ENCODE data around the gene ANO10. TPM values are rescaled to one million over a fixed set of nuclear protein-coding genes. Genes with fewer than 3 reads are reported as not detected.

Gene ANO10
- total RNA-seq, 1 experiment from 2014 or later: 15.0 TPM

DNA sequence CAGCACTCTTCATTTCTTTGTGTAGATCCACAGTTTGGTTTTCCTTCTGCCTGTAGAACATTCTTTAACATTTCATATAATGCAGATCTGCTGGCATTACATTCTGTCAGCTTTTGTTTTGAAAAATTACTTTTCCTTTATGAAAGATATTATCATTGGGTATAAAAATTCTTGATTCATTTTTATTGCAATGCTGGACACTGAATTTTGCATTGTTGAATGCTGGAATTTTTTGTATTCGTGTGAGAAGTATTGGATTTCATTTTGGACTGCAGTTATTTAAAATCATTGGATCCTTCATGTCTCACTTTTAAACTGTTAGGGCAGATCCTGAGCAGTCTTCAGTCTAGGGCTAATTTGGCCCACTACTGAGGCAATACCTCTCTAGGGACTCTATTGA is 268.4 kb downstream of the ANO10 start:
- TF ChIP-seq, protein P1, sequence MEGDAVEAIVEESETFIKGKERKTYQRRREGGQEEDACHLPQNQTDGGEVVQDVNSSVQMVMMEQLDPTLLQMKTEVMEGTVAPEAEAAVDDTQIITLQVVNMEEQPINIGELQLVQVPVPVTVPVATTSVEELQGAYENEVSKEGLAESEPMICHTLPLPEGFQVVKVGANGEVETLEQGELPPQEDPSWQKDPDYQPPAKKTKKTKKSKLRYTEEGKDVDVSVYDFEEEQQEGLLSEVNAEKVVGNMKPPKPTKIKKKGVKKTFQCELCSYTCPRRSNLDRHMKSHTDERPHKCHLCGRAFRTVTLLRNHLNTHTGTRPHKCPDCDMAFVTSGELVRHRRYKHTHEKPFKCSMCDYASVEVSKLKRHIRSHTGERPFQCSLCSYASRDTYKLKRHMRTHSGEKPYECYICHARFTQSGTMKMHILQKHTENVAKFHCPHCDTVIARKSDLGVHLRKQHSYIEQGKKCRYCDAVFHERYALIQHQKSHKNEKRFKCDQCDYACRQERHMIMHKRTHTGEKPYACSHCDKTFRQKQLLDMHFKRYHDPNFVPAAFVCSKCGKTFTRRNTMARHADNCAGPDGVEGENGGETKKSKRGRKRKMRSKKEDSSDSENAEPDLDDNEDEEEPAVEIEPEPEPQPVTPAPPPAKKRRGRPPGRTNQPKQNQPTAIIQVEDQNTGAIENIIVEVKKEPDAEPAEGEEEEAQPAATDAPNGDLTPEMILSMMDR (IDR thresholded peaks at IDR 0.05; ENCODE audit: unreplicated experiment): no peak
- ChIA-PET POLR2A (interaction anchor here (0.7 to 1.7 kb wide), 3 partner anchors 9 to 50 kb away, joined by 3 to 4 read pairs (median 3); no protein-coding TSS in a partner anchor), CTCF (no interaction called here)
- intact Hi-C loops (cut with micrococcal nuclease): no loop called here
- H3K4me3 Mint-ChIP-seq (ENCODE audit: unreplicated experiment): no peak overlapping the region
- no peaks in the 10 kb centered on the region for H3K27me3 Mint-ChIP-seq (ENCODE audit: insufficient read depth, unreplicated experiment)
- BruUV-seq (replicated peaks): no TSS peak
- H3K9me3 Mint-ChIP-seq (ENCODE audit: unreplicated experiment): peaks cover 46% of the 10 kb centered on the region
- H3K4me1 Mint-ChIP-seq (ENCODE audit: insufficient read depth, unreplicated experiment): no peaks in the 10 kb centered on the region
- no peak overlapping the region for H3K27ac Mint-ChIP-seq (ENCODE audit: low read depth, unreplicated experiment)
- DNase-seq (ENCODE audit: unreplicated experiment): no peak
- peaks cover 7% of the 10 kb centered on the region for H3K36me3 Mint-ChIP-seq (ENCODE audit: insufficient read depth, unreplicated experiment)

DNA sequence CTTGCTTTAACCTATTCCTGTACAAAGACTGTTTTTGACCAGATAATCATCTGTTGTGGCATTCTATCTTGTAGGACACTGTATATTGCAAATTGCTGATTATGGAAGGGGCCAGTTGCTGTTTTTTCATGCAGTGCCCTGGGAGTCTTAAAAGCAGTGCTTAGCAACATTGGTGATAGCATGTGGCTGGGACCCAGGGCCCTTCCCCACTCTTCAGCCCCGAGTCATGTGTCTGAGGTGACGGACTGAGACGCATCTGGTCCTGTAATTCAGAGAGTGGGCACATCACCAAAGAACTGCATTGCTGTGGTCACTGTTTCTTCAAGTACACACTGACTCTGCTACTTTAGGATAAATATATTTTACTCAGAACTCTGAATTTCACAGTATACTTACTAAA is 272.1 kb downstream of the ANO10 start:
- H3K4me3 Mint-ChIP-seq (ENCODE audit: unreplicated experiment): no peak overlapping the region
- ChIA-PET CTCF (no interaction called here), POLR2A (no interaction called here)
- H3K27me3 Mint-ChIP-seq (ENCODE audit: insufficient read depth, unreplicated experiment): no peaks in the 10 kb centered on the region
- H3K36me3 Mint-ChIP-seq (ENCODE audit: insufficient read depth, unreplicated experiment): peaks cover 33% of the 10 kb centered on the region
- H3K27ac Mint-ChIP-seq (ENCODE audit: low read depth, unreplicated experiment): no peak overlapping the region
- peaks cover 26% of the 10 kb centered on the region for H3K9me3 Mint-ChIP-seq (ENCODE audit: unreplicated experiment)
- BruUV-seq (replicated peaks): no TSS peak
- TF ChIP-seq, protein P1 (IDR thresholded peaks at IDR 0.05; ENCODE audit: unreplicated experiment): no peak
- no peaks in the 10 kb centered on the region for H3K4me1 Mint-ChIP-seq (ENCODE audit: insufficient read depth, unreplicated experiment)
- intact Hi-C loops (cut with micrococcal nuclease): no loop called here
- DNase-seq (ENCODE audit: unreplicated experiment): no peak

DNA sequence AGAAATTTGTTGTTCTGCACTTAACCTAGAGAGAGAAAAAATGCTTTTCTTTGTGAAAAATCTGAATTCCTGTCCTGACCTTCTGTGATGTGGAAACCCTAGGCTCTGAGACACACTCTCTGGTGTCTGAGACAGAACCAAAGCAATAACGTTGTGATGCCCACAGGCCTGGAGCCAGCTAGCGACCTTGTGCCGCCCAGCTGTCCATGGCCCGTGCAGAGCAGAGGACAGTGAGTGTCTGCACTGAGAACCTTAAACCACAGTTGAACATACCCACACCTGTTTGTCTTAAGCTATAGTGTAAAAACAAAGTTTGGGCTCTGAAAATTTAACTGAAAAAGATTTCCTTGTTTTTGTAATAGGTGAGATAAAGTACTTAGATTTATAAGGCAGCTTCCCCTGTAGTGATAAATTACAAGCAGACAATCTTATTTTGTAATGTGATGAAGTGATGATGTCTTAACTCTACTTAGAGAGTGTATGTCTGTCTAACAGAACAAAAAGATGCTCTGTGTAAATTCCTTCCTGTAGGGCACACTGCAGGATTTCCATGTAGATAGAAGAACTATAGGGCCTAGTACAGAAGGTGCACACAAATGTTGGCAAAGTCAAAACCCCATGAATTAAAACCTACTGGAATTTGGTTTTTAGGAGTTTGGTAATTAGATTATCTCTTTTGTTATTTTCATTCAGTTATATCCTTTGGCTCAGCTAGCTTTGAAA is 272.8 kb downstream of the ANO10 start:
- H3K36me3 Mint-ChIP-seq (ENCODE audit: insufficient read depth, unreplicated experiment): peaks cover 41% of the 10 kb centered on the region
- H3K27ac Mint-ChIP-seq (ENCODE audit: low read depth, unreplicated experiment): no peak overlapping the region
- CTCF ChIA-PET: no interaction called here

DNA sequence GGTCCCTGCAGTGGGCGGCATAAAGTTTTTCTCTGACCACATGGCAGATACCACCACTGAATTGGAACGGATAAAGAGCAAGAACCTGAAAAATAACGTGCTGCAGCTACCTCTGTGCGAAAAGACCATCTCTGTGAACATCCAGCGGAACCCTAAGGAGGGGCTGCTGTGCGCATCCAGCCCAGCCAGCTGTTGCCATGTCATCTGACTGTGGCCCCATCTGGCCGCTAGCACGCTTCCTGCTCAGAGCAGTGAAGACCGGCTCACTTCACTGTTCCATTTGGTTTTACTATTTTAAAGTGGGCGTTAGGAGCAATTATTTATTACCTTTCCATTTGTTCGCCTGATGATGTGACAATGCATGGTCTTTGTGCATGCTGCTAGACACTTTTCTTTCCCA is 273.5 kb downstream of the ANO10 start:
- Mint-ChIP-seq H3K4me1 (ENCODE audit: insufficient read depth, unreplicated experiment) (no peaks in the 10 kb centered on the region), H3K4me3 (ENCODE audit: unreplicated experiment) (no peak overlapping the region), H3K9me3 (ENCODE audit: unreplicated experiment) (peaks cover 20% of the 10 kb centered on the region), H3K27me3 (ENCODE audit: insufficient read depth, unreplicated experiment) (no peaks in the 10 kb centered on the region), H3K27ac (ENCODE audit: low read depth, unreplicated experiment) (no peak overlapping the region), H3K36me3 (ENCODE audit: insufficient read depth, unreplicated experiment) (peaks cover 47% of the 10 kb centered on the region)
- CTCF ChIA-PET: no interaction called here
- DNase-seq (ENCODE audit: unreplicated experiment): no peak
- no TSS peak for BruUV-seq (replicated peaks)
- POLR2A ChIA-PET: no interaction called here
- intact Hi-C loops (cut with micrococcal nuclease): no loop called here
- TF ChIP-seq, protein P1 (IDR thresholded peaks at IDR 0.05; ENCODE audit: unreplicated experiment): no peak

More for the DNA sequence above, 272.8 kb downstream of the ANO10 start:
- no peaks in the 10 kb centered on the region for H3K4me1 Mint-ChIP-seq (ENCODE audit: insufficient read depth, unreplicated experiment)
- H3K27me3 Mint-ChIP-seq (ENCODE audit: insufficient read depth, unreplicated experiment): no peaks in the 10 kb centered on the region
- intact Hi-C loops (cut with micrococcal nuclease): no loop called here
- no peak overlapping the region for H3K4me3 Mint-ChIP-seq (ENCODE audit: unreplicated experiment)
- TF ChIP-seq, protein P1 (IDR thresholded peaks at IDR 0.05; ENCODE audit: unreplicated experiment): no peak
- H3K9me3 Mint-ChIP-seq (ENCODE audit: unreplicated experiment): peaks cover 20% of the 10 kb centered on the region
- BruUV-seq (replicated peaks): no TSS peak
- POLR2A ChIA-PET: no interaction called here
- DNase-seq (ENCODE audit: unreplicated experiment): no peak

Measured in MCF 10A (cell line).